Measurements from ENCODE around the gene GRP.
"Not testable (repeated sequence)": the region's sequence is repeated elsewhere in the genome, so short reads cannot be mapped to it uniquely, and the experiment has no call there.

Gene GRP

DNA sequence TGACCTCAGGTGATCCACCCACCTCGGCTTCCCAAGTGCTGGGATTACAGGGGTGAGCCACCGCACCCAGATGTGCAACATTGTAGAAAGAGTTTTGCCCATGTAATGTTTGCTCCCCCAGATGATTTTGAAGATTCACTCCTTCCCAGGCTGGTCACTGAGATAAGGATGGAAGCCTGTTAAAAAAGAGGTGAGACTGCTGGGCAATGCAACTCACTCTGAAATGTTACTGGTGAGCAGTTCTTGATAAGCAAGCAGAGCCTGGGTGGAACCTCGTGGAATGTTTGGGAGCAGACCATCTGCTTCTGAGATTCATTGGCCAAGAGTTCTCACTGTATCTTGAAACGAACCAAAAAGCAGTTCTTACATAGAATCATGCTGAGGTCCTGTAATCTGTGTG is 19.7 kb downstream of the GRP start:
- no peak for TF ChIP-seq POLR2A (IDR thresholded peaks at IDR 0.05; ENCODE audit: low read depth, low read length)
- DNase-seq (ENCODE audit: insufficient read length, low spot score) = no peak
- no peak for FAIRE-seq

DNA sequence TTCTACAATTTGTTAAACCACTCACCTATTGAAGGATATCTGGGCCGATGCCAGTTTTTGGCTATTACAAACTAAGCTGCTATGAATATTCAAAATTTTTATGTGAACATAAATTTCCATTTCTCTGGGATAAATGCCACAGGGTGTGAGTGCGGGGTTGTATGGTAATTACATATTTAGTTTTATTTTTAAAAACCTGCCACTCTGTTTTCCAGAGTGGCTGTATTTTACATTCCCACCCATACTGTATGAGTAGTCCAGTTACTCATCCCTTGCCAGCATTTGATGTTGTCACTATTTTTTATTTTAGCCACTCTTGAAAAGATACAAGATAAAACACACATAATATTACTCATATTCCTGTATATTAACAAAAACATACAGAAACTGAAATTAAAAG is 22.9 kb downstream of the GRP start:
- DNase-seq (ENCODE audit: insufficient read length, low spot score) = no peak
- TF ChIP-seq POLR2A (IDR thresholded peaks at IDR 0.05; ENCODE audit: low read depth, low read length) = no peak
- FAIRE-seq = no peak

DNA sequence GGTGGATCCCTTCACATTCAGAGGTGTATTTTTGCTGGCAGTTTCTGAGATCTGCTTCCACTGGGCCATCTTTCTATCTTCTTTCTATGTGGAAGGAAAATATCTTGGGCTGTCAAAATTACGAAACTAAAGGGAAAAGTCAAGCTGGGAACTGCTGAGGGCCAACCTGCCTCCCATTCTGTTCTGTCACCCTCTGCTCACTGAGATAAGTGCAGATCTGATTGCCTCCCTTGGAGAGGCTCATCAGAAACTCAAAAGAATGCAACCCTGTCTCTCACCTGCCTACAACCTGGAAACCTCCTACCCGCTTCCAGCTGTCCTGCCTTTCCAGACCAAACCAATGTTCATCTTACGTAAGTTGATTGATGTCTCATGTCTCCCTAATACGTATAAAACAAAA is 26.8 kb downstream of the GRP start:
- DNase-seq (ENCODE audit: insufficient read length, low spot score) = no peak
- no peak for FAIRE-seq
- no peak for TF ChIP-seq POLR2A (IDR thresholded peaks at IDR 0.05; ENCODE audit: low read depth, low read length)

- no peak for TF ChIP-seq POLR2A (IDR thresholded peaks at IDR 0.05; ENCODE audit: low read depth, low read length)
- DNase-seq (ENCODE audit: insufficient read length, low spot score) (peak; percentile 31), FAIRE-seq (peak; percentile 92)
Observed at GRCh38 chr18:59249199-59249774, 29.3 kb downstream of the GRP start.

DNA sequence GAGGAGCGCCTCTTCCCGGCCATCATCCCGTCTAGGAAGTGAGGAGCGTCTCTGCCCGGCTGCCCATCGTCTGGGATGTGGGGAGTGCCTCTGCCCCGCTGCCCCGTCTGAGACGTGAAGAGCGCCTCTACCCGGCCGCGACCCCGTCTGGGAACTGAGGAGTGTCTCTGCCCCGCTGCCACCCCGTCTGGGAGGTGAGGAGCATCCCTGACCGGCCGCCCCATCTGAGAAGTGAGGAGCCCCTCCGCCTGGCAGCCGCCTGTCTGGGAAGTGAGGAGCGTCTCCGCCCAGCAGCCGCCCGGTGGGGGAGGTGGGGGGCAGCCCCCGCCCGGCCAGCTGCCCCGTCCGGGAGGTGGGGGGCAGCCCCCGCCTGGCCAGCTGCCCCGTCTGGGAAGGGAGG is 35.5 kb downstream of the GRP start:
- DNase-seq (ENCODE audit: insufficient read length, low spot score); FAIRE-seq: not testable (repeated sequence)

- not testable (repeated sequence) for DNase-seq (ENCODE audit: insufficient read length, low spot score); FAIRE-seq
Observed at GRCh38 chr18:59261842-59262241, 41.9 kb downstream of the GRP start.

DNA sequence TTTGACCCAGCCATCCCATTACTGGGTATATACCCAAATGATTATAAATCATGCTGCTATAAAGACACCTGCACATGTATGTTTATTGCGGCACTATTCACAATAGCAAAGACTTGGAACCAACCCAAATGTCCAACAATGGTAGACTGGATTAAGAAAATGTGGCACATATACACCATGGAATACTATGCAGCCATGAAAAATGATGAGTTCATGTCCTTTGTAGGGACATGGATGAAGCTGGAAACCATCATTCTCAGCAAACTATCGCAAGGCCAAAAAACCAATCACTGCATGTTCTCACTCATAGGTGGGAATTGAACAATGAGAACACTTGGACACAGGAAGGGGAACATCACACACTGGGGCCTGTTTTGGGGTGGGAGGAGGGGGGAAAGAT is 42.3 kb downstream of the GRP start:
- FAIRE-seq; DNase-seq (ENCODE audit: insufficient read length, low spot score): not testable (repeated sequence)

DNA sequence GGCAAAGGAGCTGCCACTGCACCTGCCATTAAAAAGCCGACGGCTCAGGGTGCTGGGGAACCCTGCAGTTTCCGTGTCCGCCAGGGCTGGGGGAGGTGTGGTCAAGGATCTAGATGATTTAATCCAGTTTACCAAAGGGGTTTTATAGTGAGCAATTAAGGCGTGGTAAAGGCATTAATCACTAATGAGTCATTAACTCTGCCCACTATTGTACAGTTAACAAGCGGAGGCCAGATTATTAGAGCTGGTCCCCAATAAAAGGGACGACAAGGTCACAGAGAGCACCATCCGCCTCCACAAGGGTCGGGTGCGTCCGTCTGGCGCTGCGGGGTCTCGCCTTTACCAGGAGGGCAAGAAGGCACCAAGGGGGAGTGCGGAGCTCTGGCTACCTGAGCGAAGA is 43.7 kb downstream of the GRP start:
- no peak for TF ChIP-seq POLR2A (IDR thresholded peaks at IDR 0.05; ENCODE audit: low read depth, low read length)
- no peak for DNase-seq (ENCODE audit: insufficient read length, low spot score)
- no peak for FAIRE-seq

DNA sequence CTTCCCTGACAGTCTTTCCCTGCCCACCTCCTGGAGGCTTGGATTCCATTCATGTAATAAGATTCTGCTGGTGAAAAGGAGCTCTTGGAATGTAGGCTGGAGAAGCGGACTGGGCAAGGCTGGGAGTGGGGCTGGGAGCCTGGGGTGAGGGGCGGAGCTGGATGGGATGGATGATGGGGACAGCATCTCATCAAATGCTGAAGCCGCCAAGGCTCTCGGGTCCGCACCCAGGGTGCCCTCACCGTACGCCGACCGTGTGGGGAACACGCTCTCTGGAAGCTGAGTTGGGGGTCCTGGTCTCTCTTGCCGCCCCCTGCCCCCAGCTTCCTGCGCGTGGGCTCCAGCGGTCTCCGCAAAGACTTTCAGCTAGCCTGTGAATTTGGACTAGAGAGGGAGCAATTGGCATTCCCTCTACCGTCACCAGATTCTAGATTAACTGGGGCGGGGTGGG is 44.2 kb downstream of the GRP start:
- DNase-seq (ENCODE audit: insufficient read length, low spot score) (no peak), FAIRE-seq (no peak)

DNA sequence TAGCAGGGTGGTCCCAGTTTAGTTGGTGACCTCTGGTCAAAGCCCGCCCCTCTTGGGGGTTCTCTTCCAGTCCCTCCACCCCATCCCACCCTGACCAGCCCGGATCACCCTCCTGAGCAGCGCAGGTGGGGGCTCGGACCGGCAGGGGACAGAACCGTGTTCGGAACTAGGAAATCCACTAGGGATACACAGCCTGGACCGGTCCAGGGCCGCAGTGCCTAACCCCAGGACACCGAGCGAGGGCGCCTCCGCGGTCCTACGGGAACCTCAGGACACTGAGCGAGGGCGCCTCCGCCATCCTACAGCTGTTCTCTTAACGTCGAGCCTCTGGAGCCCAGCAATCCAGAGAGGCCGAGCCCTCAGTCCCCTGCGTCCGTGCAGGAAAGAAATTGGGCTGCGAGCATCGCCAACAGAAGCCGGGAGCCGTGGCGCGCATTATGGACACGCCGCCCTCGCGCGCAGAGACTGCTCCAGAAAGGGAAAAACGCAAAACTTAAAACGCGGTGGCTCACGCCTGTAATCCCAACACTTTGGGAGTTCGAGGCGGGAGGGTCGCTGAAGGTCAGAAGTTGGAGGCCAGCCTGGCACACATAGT is 44.8 kb downstream of the GRP start:
- DNase-seq (ENCODE audit: insufficient read length, low spot score) (no peak), FAIRE-seq (no peak)

More for the DNA sequence above, 44.2 kb downstream of the GRP start:
- no peak for TF ChIP-seq POLR2A (IDR thresholded peaks at IDR 0.05; ENCODE audit: low read depth, low read length)

GRCh38 chr18:59265246-59265973 is 45.5 kb downstream of the GRP start:
- FAIRE-seq (no peak), DNase-seq (ENCODE audit: insufficient read length, low spot score) (no peak)
- no peak for TF ChIP-seq POLR2A (IDR thresholded peaks at IDR 0.05; ENCODE audit: low read depth, low read length)

More for the DNA sequence above, 44.8 kb downstream of the GRP start:
- TF ChIP-seq POLR2A (IDR thresholded peaks at IDR 0.05; ENCODE audit: low read depth, low read length) = no peak

DNA sequence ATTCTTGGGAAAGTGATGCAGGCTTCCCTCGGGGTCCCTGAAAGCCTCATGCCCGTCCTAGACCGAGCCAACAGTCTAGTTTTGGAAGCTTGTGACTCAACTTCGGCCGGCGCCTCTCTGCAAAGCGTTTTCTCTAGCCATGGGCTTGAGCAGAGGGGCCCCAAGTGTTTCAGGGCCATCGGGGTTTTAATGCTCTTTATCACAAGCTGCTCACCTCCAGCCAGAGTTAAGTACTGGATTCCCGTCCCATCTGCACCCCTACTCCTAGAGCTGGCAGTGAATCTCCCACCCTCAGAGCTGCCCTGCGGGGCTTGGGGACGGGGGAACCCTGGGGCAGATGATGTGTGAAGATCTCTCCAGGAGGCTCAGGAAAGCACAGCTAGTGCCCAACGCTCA is 46.0 kb downstream of the GRP start:
- no peak for DNase-seq (ENCODE audit: insufficient read length, low spot score)
- FAIRE-seq = no peak
- no peak for TF ChIP-seq POLR2A (IDR thresholded peaks at IDR 0.05; ENCODE audit: low read depth, low read length)

- FAIRE-seq (no peak), DNase-seq (ENCODE audit: insufficient read length, low spot score) (no peak)
Observed at GRCh38 chr18:59266459-59266858, 46.5 kb downstream of the GRP start.

GRCh38 chr18:59266886-59267502 is 47.0 kb downstream of the GRP start:
- DNase-seq (ENCODE audit: insufficient read length, low spot score) = no peak
- no peak for TF ChIP-seq POLR2A (IDR thresholded peaks at IDR 0.05; ENCODE audit: low read depth, low read length)
- FAIRE-seq = no peak

More at GRCh38 chr18:59266459-59266858, 46.5 kb downstream of the GRP start:
- no peak for TF ChIP-seq POLR2A (IDR thresholded peaks at IDR 0.05; ENCODE audit: low read depth, low read length)
